Activated T-cell treated with anti-CD3 and anti-CD28 coated beads, Interleukin-2, amount 50 U/mL, for 4 hours (primary cell): ENCODE data around the gene MAP3K5. TPM values are rescaled to one million over a fixed set of nuclear protein-coding genes. Genes with fewer than 3 reads are reported as not detected.

Experiments
- ATAC-seq, 2 donors: fragments of 200-7000 bp; cut with Tn5 transposase; one replicate each; pipeline ENCODE4 v1.10.0; 2021
- DNase-seq: peaks from one replicate; pipeline ENCODE4 v3.0.0-alpha.2; 2020
- H3K27me3 Mint-ChIP-seq: one replicate; pipeline ENCODE4 v1.8.0; 2021; ENCODE audit warnings: low read depth, mixed read lengths
- H3K36me3 Mint-ChIP-seq: one replicate; pipeline ENCODE4 v1.8.0; 2022; ENCODE audit warnings: mixed read lengths; ENCODE audit not compliant: insufficient read depth
- H3K4me1 Mint-ChIP-seq: one replicate; pipeline ENCODE4 v1.8.0; 2021; ENCODE audit warnings: low read depth, mixed read lengths
- H3K4me3 Mint-ChIP-seq: one replicate; pipeline ENCODE4 v1.8.0; 2021; ENCODE audit warnings: mild to moderate bottlenecking, moderate library complexity, mixed read lengths
- H3K9me3 Mint-ChIP-seq: one replicate; pipeline ENCODE4 v1.8.0; 2021; ENCODE audit warnings: mixed read lengths
- total RNA-seq, 3 donors: library from RNA; stranded (reverse); gene quantifications; one replicate each; pipeline ENCODE4 v1.2.1, GENCODE V29; 2021

The MAP3K5 gene
- total RNA-seq, 3 donors from 2014 or later: 5.7 to 10.5 (median 7.9) TPM

- Mint-ChIP-seq H3K4me1 (no peaks in the 10 kb centered on the region), H3K27me3 (no peaks in the 10 kb centered on the region), H3K4me3 (no peak overlapping the region), H3K36me3 (peaks cover 11% of the 10 kb centered on the region), H3K9me3 (no peaks in the 10 kb centered on the region)
- DNase-seq (no peak), ATAC-seq (no peak)
These were observed 132.2 kb downstream of the MAP3K5 start for GRCh38 chr6:136659991-136660499.

DNA sequence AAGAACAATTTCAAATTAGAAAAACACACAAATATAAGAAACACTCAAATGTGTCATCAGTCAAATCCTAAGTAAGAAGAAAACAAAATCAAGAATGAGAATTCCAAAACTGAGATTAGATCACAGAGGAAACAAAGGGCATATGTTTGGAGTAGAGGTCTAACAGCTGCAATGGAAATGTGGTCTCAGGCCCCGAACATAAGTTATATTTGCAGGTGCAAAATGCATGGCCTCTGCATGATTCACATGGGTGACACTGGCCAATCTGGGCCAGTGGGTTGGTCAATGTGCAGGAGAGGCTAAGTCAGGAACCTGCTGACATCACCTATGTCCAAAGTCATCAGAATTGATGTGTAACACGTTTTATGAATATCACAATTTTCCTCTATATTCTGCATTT lies 133.6 kb downstream of the MAP3K5 start:
- Mint-ChIP-seq H3K4me3 (no peak overlapping the region), H3K4me1 (no peaks in the 10 kb centered on the region), H3K27me3 (no peaks in the 10 kb centered on the region), H3K9me3 (no peaks in the 10 kb centered on the region), H3K36me3 (peaks cover 11% of the 10 kb centered on the region)
- DNase-seq (no peak), ATAC-seq (no peak)

- H3K9me3 Mint-ChIP-seq: no peaks in the 10 kb centered on the region
- H3K4me3 Mint-ChIP-seq: no peak overlapping the region
- DNase-seq: no peak
- no peaks in the 10 kb centered on the region for H3K4me1 Mint-ChIP-seq
- no peaks in the 10 kb centered on the region for H3K27me3 Mint-ChIP-seq
- ATAC-seq: no peak
- H3K36me3 Mint-ChIP-seq: peaks cover 11% of the 10 kb centered on the region
These were observed 134.6 kb downstream of the MAP3K5 start for GRCh38 chr6:136657666-136658065.

- DNase-seq (no peak), ATAC-seq (no peak)
- no peaks in the 10 kb centered on the region for H3K4me1 Mint-ChIP-seq
- peaks cover 11% of the 10 kb centered on the region for H3K36me3 Mint-ChIP-seq
- no peaks in the 10 kb centered on the region for H3K9me3 Mint-ChIP-seq
- no peaks in the 10 kb centered on the region for H3K27me3 Mint-ChIP-seq
- no peak overlapping the region for H3K4me3 Mint-ChIP-seq
These were observed 136.2 kb downstream of the MAP3K5 start for GRCh38 chr6:136656121-136656520.

DNA sequence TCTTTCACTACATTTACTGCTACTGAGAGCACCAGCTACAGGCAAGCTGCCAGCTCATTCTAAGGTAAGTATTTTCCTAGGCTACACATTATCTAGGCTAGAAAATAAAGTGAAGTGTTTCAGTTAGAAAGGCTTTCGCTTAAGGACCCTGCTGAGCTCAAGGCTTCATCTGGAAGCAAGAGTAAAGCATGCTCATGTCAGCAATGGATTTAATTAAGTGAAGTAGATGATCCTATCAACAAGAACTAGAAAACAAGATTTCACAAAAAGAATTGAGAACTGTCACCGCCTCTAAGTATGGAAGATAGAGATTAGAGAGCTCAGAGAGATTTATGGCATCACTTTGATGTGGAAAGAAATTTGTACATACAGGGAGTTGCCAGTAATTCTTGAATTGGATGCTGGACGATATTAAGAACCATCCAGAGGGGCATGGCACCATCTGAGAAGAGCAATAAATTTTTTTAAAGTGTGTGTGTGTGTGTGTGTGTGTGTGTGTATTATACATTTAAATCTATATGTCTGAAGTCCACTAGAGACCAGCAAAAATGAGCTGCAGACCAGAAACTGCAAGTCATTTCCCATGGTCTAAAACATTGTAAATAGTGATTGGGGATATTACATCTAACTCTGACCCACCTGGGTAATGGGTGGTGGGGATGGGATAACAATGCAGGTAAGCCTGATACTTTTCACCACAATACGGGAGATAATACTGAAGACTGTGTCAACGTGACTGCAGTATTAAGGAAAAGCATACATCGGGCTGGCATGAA lies 136.8 kb downstream of the MAP3K5 start:
- DNase-seq: no peak
- ATAC-seq: no peak
- Mint-ChIP-seq H3K4me1 (no peaks in the 10 kb centered on the region), H3K36me3 (peaks cover 11% of the 10 kb centered on the region), H3K9me3 (no peaks in the 10 kb centered on the region), H3K27me3 (no peaks in the 10 kb centered on the region), H3K4me3 (no peak overlapping the region)

GRCh38 chr6:136654086-136654485 lies 138.2 kb downstream of the MAP3K5 start:
- DNase-seq: no peak
- H3K27me3 Mint-ChIP-seq: no peaks in the 10 kb centered on the region
- no peak for ATAC-seq
- H3K4me3 Mint-ChIP-seq: no peak overlapping the region
- no peaks in the 10 kb centered on the region for H3K9me3 Mint-ChIP-seq
- no peaks in the 10 kb centered on the region for H3K4me1 Mint-ChIP-seq
- peaks cover 11% of the 10 kb centered on the region for H3K36me3 Mint-ChIP-seq

GRCh38 chr6:136652656-136653055 lies 139.6 kb downstream of the MAP3K5 start:
- ATAC-seq (no peak), DNase-seq (no peak)
- no peaks in the 10 kb centered on the region for H3K27me3 Mint-ChIP-seq
- H3K4me1 Mint-ChIP-seq: no peaks in the 10 kb centered on the region
- no peak overlapping the region for H3K4me3 Mint-ChIP-seq
- H3K9me3 Mint-ChIP-seq: no peaks in the 10 kb centered on the region
- H3K36me3 Mint-ChIP-seq: peaks cover 8% of the 10 kb centered on the region

DNA sequence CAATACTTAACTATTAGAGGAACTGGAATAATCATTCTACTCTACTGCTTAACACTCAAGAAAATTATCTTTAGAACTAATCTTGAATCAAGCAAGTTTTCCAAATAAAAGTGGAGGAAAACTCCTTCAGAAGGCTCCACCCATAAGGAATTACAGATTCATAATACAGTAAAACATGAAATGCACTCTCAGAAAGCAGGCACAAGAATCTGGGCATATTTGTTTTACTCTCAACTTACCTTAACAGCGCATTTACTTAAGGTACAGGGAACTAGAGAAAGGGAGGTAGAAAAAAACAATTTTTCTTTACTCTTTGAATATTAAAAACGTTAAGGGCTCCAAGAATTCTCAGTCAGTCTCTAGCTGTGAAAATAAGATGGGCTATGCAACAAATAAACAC lies 140.3 kb downstream of the MAP3K5 start:
- Mint-ChIP-seq H3K27me3 (no peaks in the 10 kb centered on the region), H3K4me1 (no peaks in the 10 kb centered on the region), H3K4me3 (no peak overlapping the region), H3K9me3 (no peaks in the 10 kb centered on the region), H3K36me3 (peaks cover 4% of the 10 kb centered on the region)
- no peak for DNase-seq
- ATAC-seq: no peak

DNA sequence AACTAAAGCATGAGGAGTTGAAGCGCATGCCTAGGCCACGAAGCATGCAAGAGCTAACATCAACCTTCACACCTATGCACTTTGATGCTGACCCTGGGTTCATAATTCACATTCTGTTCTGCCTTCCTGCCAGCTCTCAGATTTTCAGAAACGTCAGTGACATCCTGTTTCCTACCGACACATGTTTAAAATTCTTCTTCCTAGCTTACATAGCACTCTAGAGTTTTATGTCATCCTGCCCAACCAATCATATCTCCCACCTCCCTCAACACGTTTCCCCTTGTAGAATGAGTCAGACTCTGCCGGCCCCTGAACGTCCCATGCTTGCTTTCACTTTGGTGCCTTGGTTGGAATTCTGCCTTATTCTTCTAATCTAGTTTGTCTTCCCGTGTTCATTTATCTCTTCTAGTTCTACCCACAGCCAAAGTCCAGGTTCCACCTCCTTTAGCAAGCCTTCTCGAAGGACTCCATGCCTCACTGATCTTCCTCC lies 144.9 kb downstream of the MAP3K5 start:
- H3K27me3 Mint-ChIP-seq: no peaks in the 10 kb centered on the region
- H3K36me3 Mint-ChIP-seq: peaks cover 2% of the 10 kb centered on the region
- ATAC-seq: peak; percentile 91 to 94
- peaks cover 3% of the 10 kb centered on the region for H3K4me1 Mint-ChIP-seq
- H3K9me3 Mint-ChIP-seq: no peaks in the 10 kb centered on the region
- DNase-seq: peak; percentile 28
- no peak overlapping the region for H3K4me3 Mint-ChIP-seq

DNA sequence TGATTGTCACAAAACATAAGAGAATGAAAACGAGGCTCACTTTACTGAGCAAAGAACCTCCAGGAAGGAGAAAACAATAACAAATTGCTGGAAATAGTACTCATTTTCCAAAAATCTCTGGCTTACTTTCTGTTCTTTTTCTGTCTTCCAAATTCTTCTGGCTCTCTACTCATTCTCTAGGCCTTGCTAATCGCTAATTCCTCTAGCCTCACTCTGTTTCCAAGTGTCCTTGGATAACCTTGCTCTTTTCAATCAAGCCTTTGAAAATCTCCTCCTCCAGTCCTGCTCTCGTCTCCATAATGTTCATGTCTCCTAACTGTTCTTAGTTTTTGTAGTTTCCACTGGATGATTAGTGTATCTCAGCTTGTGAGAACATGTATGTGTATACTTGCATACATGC lies 145.9 kb downstream of the MAP3K5 start:
- no peaks in the 10 kb centered on the region for H3K27me3 Mint-ChIP-seq
- no peak overlapping the region for H3K4me3 Mint-ChIP-seq
- peaks cover 2% of the 10 kb centered on the region for H3K36me3 Mint-ChIP-seq
- H3K4me1 Mint-ChIP-seq: peaks cover 3% of the 10 kb centered on the region
- H3K9me3 Mint-ChIP-seq: no peaks in the 10 kb centered on the region
- ATAC-seq (no peak), DNase-seq (no peak)

DNA sequence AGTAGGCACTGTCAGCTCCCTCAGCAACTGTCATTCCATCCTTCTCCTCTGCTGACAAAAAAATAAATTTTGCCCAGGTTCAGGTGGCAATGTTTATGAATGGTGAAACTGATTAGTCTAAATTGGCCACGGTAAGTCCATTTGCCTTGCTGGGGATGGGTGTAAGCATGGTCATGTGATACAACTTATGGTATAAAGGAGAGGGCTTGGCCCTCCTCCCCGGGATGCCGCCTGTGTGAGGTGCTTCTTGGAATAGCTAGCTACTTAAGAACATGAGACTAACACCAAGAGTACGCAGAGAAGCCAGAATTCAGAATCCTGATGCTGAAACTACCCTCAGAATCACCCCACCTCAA lies 147.7 kb downstream of the MAP3K5 start:
- DNase-seq (no peak), ATAC-seq (no peak)
- Mint-ChIP-seq H3K36me3 (peaks cover 6% of the 10 kb centered on the region), H3K27me3 (no peaks in the 10 kb centered on the region), H3K4me1 (peaks cover 5% of the 10 kb centered on the region), H3K9me3 (no peaks in the 10 kb centered on the region), H3K4me3 (no peak overlapping the region)

- H3K4me1 Mint-ChIP-seq: peaks cover 5% of the 10 kb centered on the region
- H3K9me3 Mint-ChIP-seq: no peaks in the 10 kb centered on the region
- ATAC-seq: peak; percentile 65 to 69
- no peak overlapping the region for H3K4me3 Mint-ChIP-seq
- peak; percentile 83 for DNase-seq
- peaks cover 6% of the 10 kb centered on the region for H3K36me3 Mint-ChIP-seq
- H3K27me3 Mint-ChIP-seq: no peaks in the 10 kb centered on the region
These were observed 148.3 kb downstream of the MAP3K5 start for GRCh38 chr6:136643850-136644596.

DNA sequence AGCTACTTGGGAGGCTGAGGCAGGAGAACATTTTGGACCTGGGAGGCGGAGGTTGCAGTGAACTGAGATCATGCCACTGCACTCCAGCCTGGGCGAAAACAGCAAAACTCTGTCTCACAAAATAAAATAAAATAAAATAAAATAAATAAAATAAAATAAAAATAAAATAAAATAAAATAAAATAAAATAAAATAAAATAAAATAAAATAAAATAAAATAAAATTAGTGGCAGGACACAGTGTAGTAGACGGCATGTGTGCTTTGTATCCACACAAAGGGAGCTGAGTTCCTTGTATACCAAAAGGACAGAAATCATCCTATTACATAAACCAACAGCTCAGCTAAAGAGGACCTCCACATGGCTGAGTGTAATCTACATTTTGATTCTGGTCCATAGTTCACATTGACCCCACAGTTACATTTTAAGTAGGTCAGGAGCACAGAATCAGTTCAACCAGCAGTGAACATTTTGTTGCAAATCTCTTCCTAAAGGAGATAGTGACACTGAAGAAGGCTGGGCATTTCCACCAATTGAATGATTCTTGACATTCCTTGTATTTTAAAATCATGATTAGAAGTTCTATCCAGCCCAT lies 150.3 kb downstream of the MAP3K5 start:
- DNase-seq (no peak), ATAC-seq (no peak)
- no peak overlapping the region for H3K4me3 Mint-ChIP-seq
- H3K9me3 Mint-ChIP-seq: no peaks in the 10 kb centered on the region
- H3K36me3 Mint-ChIP-seq: peaks cover 13% of the 10 kb centered on the region
- no peaks in the 10 kb centered on the region for H3K27me3 Mint-ChIP-seq
- peaks cover 5% of the 10 kb centered on the region for H3K4me1 Mint-ChIP-seq

DNA sequence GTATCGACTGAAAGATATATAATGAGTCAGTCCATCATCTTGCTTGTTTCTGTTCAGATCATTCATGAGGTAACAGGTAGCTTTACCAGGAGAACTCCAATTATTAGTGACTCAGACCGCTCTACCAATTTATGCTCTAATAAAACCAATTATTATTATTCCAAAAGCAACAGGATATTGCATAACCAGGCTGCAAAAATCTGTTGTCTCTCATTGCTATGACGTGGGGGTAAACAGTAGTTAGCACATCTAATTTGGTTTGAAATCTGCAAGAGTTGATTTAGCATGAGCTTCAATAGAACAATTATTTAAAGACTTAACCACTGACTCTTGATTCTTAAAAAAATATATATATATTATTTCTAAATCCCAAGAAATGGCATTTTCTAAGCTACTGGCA lies 151.1 kb downstream of the MAP3K5 start:
- Mint-ChIP-seq H3K4me3 (no peak overlapping the region), H3K27me3 (no peaks in the 10 kb centered on the region), H3K36me3 (peaks cover 16% of the 10 kb centered on the region), H3K4me1 (peaks cover 5% of the 10 kb centered on the region), H3K9me3 (no peaks in the 10 kb centered on the region)
- ATAC-seq (no peak), DNase-seq (no peak)
